ENCODE results near the gene FAM120B. TPM values are rescaled to one million over a fixed set of nuclear protein-coding genes. Genes with fewer than 3 reads are reported as not detected.
A peak's percentile ranks its signal among the peaks of the same experiment; 100 is the strongest.

FAM120B gene
- total and polyA plus RNA-seq, 3 donors from 2014 or later: 33.8 to 62.2 (median 40.6) TPM

GRCh38 chr6:170282512-170283158 is 23.9 kb upstream of the FAM120B start:
- no peak overlapping the region for H3K4me3 ChIP-seq
- intact Hi-C loops (cut with DNase I; ENCODE audit: low total_unique reads): no loop called here
- TF ChIP-seq CTCF (IDR thresholded peaks at IDR 0.05) (no peak), POLR2A (IDR thresholded peaks at IDR 0.05) (no peak)
- H3K9me3 ChIP-seq: no peaks in the 10 kb centered on the region
- H3K36me3 ChIP-seq (ENCODE audit: low read depth, missing control alignments): no peaks in the 10 kb centered on the region
- no peaks in the 10 kb centered on the region for H3K27me3 ChIP-seq
- H3K27ac ChIP-seq: no peak overlapping the region
- DNase-seq: no peak
- WGBS, 2 donors: 93 to 95% methylated on average over 27 to 28 of the region's 28 CpGs
- peaks cover 37% of the 10 kb centered on the region for H3K4me1 ChIP-seq

GRCh38 chr6:170283212-170284081 is 23.1 kb upstream of the FAM120B start:
- H3K4me1 ChIP-seq: peaks cover 40% of the 10 kb centered on the region
- H3K27me3 ChIP-seq: no peaks in the 10 kb centered on the region
- TF ChIP-seq POLR2A (IDR thresholded peaks at IDR 0.05): no peak
- no peak for TF ChIP-seq CTCF (IDR thresholded peaks at IDR 0.05)
- intact Hi-C loops (cut with DNase I; ENCODE audit: low total_unique reads): no loop called here
- 93 to 95% methylated on average over 27 to 56 of the region's 60 CpGs for WGBS, 2 donors
- H3K36me3 ChIP-seq (ENCODE audit: low read depth, missing control alignments): no peaks in the 10 kb centered on the region
- H3K9me3 ChIP-seq: no peaks in the 10 kb centered on the region
- no peak overlapping the region for H3K27ac ChIP-seq
- H3K4me3 ChIP-seq: no peak overlapping the region
- DNase-seq: no peak

- TF ChIP-seq CTCF (IDR thresholded peaks at IDR 0.05) (no peak), POLR2A (IDR thresholded peaks at IDR 0.05) (no peak)
- Histone ChIP-seq H3K27me3 (no peaks in the 10 kb centered on the region), H3K4me1 (peaks cover 40% of the 10 kb centered on the region), H3K27ac (no peak overlapping the region), H3K4me3 (no peak overlapping the region), H3K36me3 (ENCODE audit: low read depth, missing control alignments) (no peaks in the 10 kb centered on the region), H3K9me3 (no peaks in the 10 kb centered on the region)
- 92 to 94% methylated on average over 15 of the region's 15 CpGs for WGBS, 2 donors
- intact Hi-C loops (cut with DNase I; ENCODE audit: low total_unique reads): no loop called here
- DNase-seq: peak; percentile 3
Measured at GRCh38 chr6:170284126-170284773, 22.3 kb upstream of the FAM120B start.

- H3K36me3 ChIP-seq (ENCODE audit: low read depth, missing control alignments): no peaks in the 10 kb centered on the region
- H3K27me3 ChIP-seq: no peaks in the 10 kb centered on the region
- H3K4me3 ChIP-seq: no peak overlapping the region
- peaks cover 36% of the 10 kb centered on the region for H3K4me1 ChIP-seq
- H3K27ac ChIP-seq: no peak overlapping the region
- H3K9me3 ChIP-seq: no peaks in the 10 kb centered on the region
- no peak for TF ChIP-seq CTCF (IDR thresholded peaks at IDR 0.05)
- no peak for TF ChIP-seq POLR2A (IDR thresholded peaks at IDR 0.05)
- WGBS, 2 donors: 87 to 91% methylated on average over 12 to 24 of the region's 24 CpGs
- DNase-seq: peak; percentile 12
- intact Hi-C loops (cut with DNase I; ENCODE audit: low total_unique reads): no loop called here
Measured at GRCh38 chr6:170284866-170285469, 21.6 kb upstream of the FAM120B start.
